ENCODE data around the gene FYN.
"Not testable (repeated sequence)": the region's sequence is repeated elsewhere in the genome, so short reads cannot be mapped to it uniquely, and the experiment has no call there.

The FYN gene

GRCh38 chr6:111687652-111688051, 185.6 kb downstream of the FYN start:
- DNase-seq (ENCODE audit: low read depth in 3 of 3, low spot score in 1 of 3), result no peak

GRCh38 chr6:111686932-111687266, 186.4 kb downstream of the FYN start:
- no peak for DNase-seq (ENCODE audit: low read depth in 3 of 3, low spot score in 1 of 3)

- no peak for DNase-seq (ENCODE audit: low read depth in 3 of 3, low spot score in 1 of 3)
These were observed 186.9 kb downstream of the FYN start for GRCh38 chr6:111686249-111686931.

GRCh38 chr6:111685526-111685925, 187.7 kb downstream of the FYN start:
- DNase-seq (ENCODE audit: low read depth in 3 of 3, low spot score in 1 of 3), result no peak

- no peak for DNase-seq (ENCODE audit: low read depth in 3 of 3, low spot score in 1 of 3)
These were observed 188.2 kb downstream of the FYN start for GRCh38 chr6:111685058-111685457.

GRCh38 chr6:111683749-111684267, 189.4 kb downstream of the FYN start:
- DNase-seq (ENCODE audit: low read depth in 3 of 3, low spot score in 1 of 3), result no peak

GRCh38 chr6:111683157-111683556, 190.1 kb downstream of the FYN start:
- DNase-seq (ENCODE audit: low read depth in 3 of 3, low spot score in 1 of 3), result no peak

GRCh38 chr6:111681860-111682259, 191.4 kb downstream of the FYN start:
- no peak for DNase-seq (ENCODE audit: low read depth in 3 of 3, low spot score in 1 of 3)

GRCh38 chr6:111680811-111681609, 192.2 kb downstream of the FYN start:
- not testable (repeated sequence) for DNase-seq (ENCODE audit: low read depth in 3 of 3, low spot score in 1 of 3)

GRCh38 chr6:111680015-111680712, 193.1 kb downstream of the FYN start:
- DNase-seq (ENCODE audit: low read depth in 3 of 3, low spot score in 1 of 3), result no peak

- no peak for DNase-seq (ENCODE audit: low read depth in 3 of 3, low spot score in 1 of 3)
These were observed 194.0 kb downstream of the FYN start for GRCh38 chr6:111679126-111679858.

- no peak for DNase-seq (ENCODE audit: low read depth in 3 of 3, low spot score in 1 of 3)
These were observed 195.8 kb downstream of the FYN start for GRCh38 chr6:111677249-111677990.

GRCh38 chr6:111676383-111676782, 196.9 kb downstream of the FYN start:
- DNase-seq (ENCODE audit: low read depth in 3 of 3, low spot score in 1 of 3), result no peak

GRCh38 chr6:111674883-111675282, 198.4 kb downstream of the FYN start:
- no peak for DNase-seq (ENCODE audit: low read depth in 3 of 3, low spot score in 1 of 3)

GRCh38 chr6:111674413-111674812, 198.8 kb downstream of the FYN start:
- no peak for DNase-seq (ENCODE audit: low read depth in 3 of 3, low spot score in 1 of 3)

- no peak for DNase-seq (ENCODE audit: low read depth in 3 of 3, low spot score in 1 of 3)
These were observed 199.3 kb downstream of the FYN start for GRCh38 chr6:111673937-111674336.

GRCh38 chr6:111673532-111673931, 199.7 kb downstream of the FYN start:
- DNase-seq (ENCODE audit: low read depth in 3 of 3, low spot score in 1 of 3), result no peak

GRCh38 chr6:111672761-111673450, 200.3 kb downstream of the FYN start:
- no peak for DNase-seq (ENCODE audit: low read depth in 3 of 3, low spot score in 1 of 3)

- DNase-seq (ENCODE audit: low read depth in 3 of 3, low spot score in 1 of 3), result no peak
These were observed 203.9 kb downstream of the FYN start for GRCh38 chr6:111669326-111669725.

GRCh38 chr6:111668410-111668809, 204.8 kb downstream of the FYN start:
- DNase-seq (ENCODE audit: low read depth in 3 of 3, low spot score in 1 of 3), result no peak

Data from stimulated activated CD4-positive, alpha-beta T cell treated with anti-CD3 and anti-CD28 coated beads, TNF-alpha, amount 100 ng/mL, for 1 hour (primary cell).